NOMO-1 (cell line): Measurements from ENCODE around the gene MUC13.
A peak's percentile ranks its signal among the peaks of the same experiment; 100 is the strongest.

ENCODE experiments used
- DNase-seq, 2 experiments: peaks; one replicate each; lab custom pipeline; 2025; ENCODE audit not compliant: unreplicated experiment in 2 of 2; lab: John Stamatoyannopoulos, UW

The MUC13 gene

DNA sequence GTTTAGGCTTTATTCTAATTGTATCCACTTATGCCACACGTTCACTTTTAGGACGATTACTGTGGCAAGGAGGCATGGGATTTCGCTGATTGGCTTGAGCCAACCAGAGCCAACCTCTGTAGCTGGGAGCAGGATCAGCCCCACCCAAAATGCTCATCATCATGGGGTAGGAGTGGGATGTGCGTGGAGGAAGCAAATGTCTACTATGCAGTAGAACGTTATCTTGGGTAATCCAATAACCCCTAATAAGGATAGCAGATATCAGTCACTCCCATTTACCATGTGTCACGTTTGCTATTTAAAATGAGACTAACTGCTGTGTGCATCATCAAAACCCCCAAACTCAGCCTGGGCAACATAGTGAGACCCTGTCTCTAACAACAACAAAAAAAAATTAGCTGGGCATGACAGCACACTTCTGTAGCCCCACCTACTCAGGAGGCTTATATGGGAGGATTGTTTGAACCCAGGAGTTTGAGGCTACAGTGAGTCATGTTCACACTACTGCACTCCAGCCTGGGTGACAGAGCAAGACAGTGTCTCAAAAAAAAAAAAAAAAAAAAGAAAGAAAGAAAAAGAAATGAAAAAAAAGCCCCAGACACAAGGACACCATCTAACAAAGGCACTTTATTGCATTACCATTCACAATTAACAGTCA is 29.6 kb downstream of the MUC13 start:
- DNase-seq: no peak

- no peak for DNase-seq
Observed at GRCh38 chr3:124903896-124904834, 30.4 kb downstream of the MUC13 start.

DNA sequence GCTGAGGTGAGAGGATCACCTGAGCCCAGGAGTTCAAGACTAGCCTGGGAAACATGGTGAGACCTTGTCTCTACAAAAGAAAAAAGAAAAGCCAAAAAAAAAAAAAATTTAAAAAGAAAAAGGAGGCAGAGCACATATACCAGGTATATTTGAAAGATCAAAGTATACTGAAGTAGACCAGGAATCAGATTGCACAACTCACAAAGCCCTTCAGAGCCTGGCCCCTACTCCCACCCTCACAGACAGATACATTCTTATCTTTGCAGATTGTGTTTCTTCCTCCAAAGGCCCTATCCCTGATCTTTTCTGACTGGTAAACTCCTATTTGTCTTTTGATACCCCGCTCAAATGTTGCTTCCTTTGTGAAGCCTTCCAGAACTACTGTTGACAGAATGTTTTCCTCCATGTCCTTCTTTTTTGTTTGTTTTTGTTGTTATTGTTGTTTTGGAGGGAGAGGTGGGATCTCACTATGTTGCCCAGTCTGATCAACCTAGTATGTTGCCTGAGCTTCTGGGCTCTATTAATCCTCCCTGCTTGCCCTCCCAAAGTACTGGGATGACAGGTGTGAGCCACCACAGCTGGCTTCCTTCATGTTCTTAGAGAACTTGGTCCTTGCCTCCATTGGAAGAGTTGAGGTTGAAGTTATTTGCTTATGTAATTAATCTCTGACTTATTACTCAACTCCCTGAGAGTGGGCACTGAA is 37.6 kb downstream of the MUC13 start:
- DNase-seq: no peak

GRCh38 chr3:124895756-124896155 is 38.8 kb downstream of the MUC13 start:
- no peak for DNase-seq

DNA sequence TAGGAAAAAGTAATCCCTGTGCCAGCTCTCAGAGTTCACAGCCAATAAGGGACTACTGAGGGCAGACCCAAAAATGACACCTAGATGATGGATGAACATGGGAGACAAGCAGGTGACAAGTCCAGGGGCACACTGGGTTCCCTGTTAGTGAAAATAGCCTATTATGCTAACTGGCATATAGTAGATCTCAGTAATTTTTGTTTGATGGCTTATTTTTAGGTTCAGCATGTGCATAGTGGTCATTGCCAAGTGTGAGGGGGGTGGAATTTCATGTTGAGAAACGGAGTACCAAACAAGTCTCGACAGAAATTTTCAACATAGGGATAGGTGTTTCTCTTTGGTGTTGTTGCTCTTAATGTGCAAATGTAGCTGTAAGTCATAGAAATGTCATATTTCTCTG is 41.0 kb downstream of the MUC13 start:
- no peak for DNase-seq

- no peak for DNase-seq
Observed at GRCh38 chr3:124890573-124891190, 43.9 kb downstream of the MUC13 start.

DNA sequence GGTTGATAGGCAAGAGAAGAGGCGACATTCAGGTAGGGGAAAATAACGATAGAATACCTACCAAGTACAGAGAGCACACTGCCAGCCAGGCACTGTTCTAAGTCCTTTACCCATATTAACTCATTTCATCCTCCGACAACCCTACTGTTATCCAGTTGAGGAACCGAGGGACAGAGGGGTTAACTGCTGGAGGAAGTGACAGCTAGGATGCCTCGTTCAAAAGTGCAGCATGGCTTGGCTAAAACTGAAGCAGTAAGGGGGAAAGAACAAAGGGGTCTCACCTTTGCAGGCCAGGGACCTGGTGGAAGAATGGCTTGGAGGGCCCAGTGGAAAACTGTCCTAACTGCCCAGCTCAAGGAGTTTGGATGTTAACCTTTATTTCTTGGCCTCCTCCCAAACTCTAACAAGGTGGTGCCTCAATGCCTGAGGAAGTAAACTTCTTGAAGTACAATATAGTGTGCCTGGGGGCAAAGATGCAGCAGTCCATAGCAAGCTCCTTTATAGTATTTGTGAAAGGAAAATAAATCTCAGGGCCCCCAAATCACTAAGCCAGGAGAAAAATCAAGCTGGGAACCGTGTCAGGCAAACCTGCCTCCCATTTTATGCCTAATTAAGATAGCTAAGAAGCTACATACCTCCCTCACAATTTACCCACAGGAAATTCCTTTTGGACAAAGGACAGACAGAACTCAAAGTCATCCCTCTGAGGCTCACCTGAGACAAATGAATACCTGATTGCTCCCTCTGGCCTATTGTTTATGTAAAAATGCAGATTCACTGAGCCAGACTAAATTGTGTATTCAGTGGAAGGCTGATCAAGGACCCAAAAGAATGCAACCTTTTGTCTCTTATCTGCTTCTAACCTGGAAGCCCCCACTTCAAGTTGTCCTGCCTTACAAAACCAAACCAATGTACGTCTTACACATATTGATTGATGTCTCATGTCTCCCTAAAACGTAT is 45.8 kb downstream of the MUC13 start:
- DNase-seq: no peak

- DNase-seq: no peak
Observed at GRCh38 chr3:124887932-124888298, 46.6 kb downstream of the MUC13 start.

DNA sequence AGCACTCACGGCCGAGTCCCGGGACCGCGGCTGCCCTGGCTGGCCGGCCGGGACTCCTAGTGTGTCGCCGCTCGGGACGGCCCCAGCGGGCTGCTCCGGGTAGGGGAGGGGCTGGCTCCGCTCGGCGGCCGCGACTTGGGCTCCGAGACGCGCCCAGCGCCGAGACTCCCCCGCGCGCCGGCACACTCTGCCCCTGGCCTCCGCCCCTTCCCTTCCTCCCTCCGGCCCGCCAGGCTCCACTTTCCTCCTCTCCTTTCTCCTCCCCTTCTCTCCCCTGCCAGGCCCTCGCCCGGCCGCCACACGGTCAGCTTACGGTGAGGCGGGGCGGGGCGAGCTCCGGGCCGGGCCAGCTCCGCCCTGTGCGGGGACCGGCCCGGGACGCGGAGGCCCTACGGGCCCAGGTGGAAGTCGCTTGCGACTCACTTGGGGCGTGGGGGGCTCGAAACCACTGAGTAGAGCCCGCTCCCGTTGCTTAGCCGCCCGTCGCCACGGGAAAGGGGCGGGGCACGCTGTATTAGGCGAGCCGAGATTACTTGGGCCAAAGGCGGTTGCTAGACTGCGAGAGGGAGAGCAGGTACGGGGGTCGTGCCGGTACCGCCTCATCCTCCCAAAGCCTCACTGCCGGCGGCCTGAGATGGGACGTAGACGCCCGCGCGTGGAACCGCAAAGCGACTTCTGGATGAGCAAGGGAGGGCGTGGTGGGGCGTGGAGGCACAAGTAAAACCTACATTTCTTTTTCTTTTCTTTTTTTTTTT is 47.2 kb downstream of the MUC13 start, which contains the start of gene ITGB5:
Gene ITGB5 (minus strand): TSS at position 189 of the 755 bp plus-strand sequence. CDS start 365 bp downstream, outside the sequence.
- DNase-seq: peak in 1 of 2 experiments; percentile 28

GRCh38 chr3:124886168-124887056 is 48.1 kb downstream of the MUC13 start:
- DNase-seq: no peak

- no peak for DNase-seq
Observed at GRCh38 chr3:124885466-124886167, 48.9 kb downstream of the MUC13 start.

DNA sequence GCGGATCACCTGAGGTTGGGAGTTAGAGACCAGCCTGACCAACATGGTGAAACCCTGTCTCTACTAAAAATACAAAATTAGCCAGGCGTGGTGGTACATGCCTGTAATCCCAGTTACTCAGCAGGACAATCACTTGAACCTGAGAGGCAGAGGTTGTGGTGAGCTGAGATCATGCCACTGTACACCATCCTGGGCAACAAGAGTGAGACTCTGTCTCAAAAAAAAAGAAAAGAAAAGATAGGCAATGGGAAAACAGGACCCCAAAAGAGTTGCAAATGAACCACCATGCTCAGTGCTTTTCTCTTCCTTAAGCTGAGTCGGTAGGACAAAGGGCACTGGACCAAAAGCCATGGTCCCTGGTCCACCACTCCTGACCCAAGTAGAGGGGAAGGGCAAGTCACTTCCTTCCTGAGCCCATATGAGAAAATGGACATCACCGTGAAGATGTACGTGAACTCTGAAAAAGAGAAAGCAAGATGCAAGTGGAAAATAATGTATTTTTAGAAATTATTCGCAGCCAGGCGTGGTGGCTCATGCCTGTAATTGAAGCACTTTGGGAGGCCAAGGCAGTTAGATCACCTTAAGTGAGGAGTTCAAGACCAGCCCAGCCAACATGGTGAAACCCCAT is 50.0 kb downstream of the MUC13 start:
- DNase-seq: no peak

GRCh38 chr3:124883766-124884473 is 50.6 kb downstream of the MUC13 start:
- no peak for DNase-seq

DNA sequence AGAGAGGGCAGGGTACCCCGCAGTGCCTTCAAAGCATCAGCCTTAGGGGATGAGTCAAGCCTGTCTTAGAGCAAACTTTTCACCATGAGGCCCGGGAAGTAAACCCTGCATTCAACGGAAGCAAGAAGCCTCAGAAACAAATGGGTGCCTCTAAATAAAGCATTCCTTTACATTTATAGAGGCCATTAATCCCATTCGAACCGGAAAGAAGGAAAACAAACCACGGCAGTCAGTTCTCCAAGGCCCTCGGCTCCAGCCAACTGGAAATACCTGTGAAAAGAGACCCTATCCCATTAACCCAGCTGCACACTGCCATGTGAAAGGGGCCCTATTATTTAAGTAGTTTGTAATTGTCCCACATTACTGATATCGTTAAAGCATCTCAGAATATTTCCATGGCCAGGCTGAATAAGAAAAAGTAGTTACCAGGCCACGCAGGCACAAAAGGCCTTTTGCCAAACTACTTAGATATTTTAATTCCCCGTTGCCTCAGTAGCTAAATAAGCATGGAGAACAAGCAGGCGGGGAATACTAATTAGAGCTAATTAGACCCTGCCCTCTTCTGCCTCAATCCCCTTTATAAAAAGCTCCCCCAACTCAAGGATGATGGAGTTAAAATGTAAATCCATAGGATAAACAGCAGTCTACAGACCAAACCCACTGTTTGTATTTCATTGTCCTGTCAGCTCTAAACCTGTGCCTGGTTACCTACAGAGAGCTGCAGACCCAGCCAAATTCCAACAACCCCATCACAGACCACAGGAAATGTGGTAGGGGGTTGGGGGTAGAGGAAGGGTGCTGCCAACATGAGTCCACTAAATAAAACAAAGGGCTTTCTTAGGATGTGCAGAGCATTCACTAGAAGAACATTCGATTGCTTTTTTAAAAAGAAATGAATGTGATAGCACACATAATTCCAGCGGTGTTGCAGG is 51.5 kb downstream of the MUC13 start:
- no peak for DNase-seq

GRCh38 chr3:124881976-124882697 is 52.4 kb downstream of the MUC13 start:
- DNase-seq: no peak
